ENCODE measurements around the gene TUBA1C.

- no peak for TF ChIP-seq POLR2A (IDR thresholded peaks at IDR 0.05)
- TF ChIP-seq CTCF (IDR thresholded peaks at IDR 0.05) = no peak
Observed at GRCh38 chr12:49244176-49244575, 20.7 kb upstream of the TUBA1C start.
